ENCODE results near the gene IPO7. TPM values are rescaled to one million over a fixed set of nuclear protein-coding genes. Genes with fewer than 3 reads are reported as not detected.

The IPO7 gene
- total RNA-seq, 1 experiment from 2014 or later, result 205 TPM

GRCh38 chr11:9351321-9351881 is 33.1 kb upstream of the IPO7 start:
- no peak for TF ChIP-seq CTCF (conservative IDR thresholded peaks at IDR 0.05)
- no peak overlapping the region for H4K5ac ChIP-seq (ENCODE audit: insufficient read length, low read depth, low read length)
- H2BK12ac ChIP-seq (ENCODE audit: insufficient read length, low read depth, low read length), result no peak overlapping the region
- H4K8ac ChIP-seq (replicated peaks; ENCODE audit: insufficient read length, low read depth, low read length), result no peak overlapping the region
- no peak overlapping the region for H2BK20ac ChIP-seq (ENCODE audit: low read depth, low read length, poor library complexity, severe bottlenecking)
- no peak overlapping the region for H3K56ac ChIP-seq (ENCODE audit: insufficient read length, low read depth, low read length)
- H3K79me2 ChIP-seq (ENCODE audit: insufficient read depth, low read length), result no peaks in the 10 kb centered on the region
- Mint-ChIP-seq H3K27ac (no peak overlapping the region; a peak in 1 of 7 replicates), H3K9me3 (no peaks in the 10 kb centered on the region), H3K27me3 (ENCODE audit: low read depth) (no peaks in the 10 kb centered on the region; the same call in 1 of the 2 replicates), H3K4me3 (no peak overlapping the region), H3K4me1 (peaks cover 25 to 26% of the 10 kb centered on the region in 2 experiments), H3K36me3 (ENCODE audit: insufficient read depth in 1 of 3, low read depth in 3 of 3) (no peaks in the 10 kb centered on the region; a peak in 1 of 7 replicates)
- H3K27me3 ChIP-seq (ENCODE audit: insufficient read depth, low read length), result no peaks in the 10 kb centered on the region; the same call in 1 of the 2 replicates
- H3K4me2 ChIP-seq (ENCODE audit: insufficient read depth, insufficient read length, low read length), result no peak overlapping the region
- no peak overlapping the region for H3K9ac ChIP-seq (ENCODE audit: extremely low read depth, insufficient read length, low read length)
- H3K18ac ChIP-seq (ENCODE audit: insufficient read length, low read depth, low read length), result no peak overlapping the region
- no peaks in the 10 kb centered on the region for H3K23me2 ChIP-seq (ENCODE audit: insufficient read length, low read depth, low read length, poor library complexity, severe bottlenecking)
- no peak overlapping the region for H2AK5ac ChIP-seq (ENCODE audit: insufficient read length, low read length)
- DNase-seq, result no peak
- no peak overlapping the region for H2BK5ac ChIP-seq (ENCODE audit: insufficient read length, low read length)
- H3K23ac ChIP-seq (ENCODE audit: insufficient read length, low read depth, low read length), result no peak overlapping the region
- H3K4ac ChIP-seq (ENCODE audit: low read depth, low read length), result no peak overlapping the region
- H3K9me3 ChIP-seq (ENCODE audit: control insufficient read depth, low read depth, low read length), result no peaks in the 10 kb centered on the region
- no peak overlapping the region for H3T11ph ChIP-seq (ENCODE audit: low read length)
- H4K91ac ChIP-seq (ENCODE audit: insufficient read length, low read depth, low read length), result no peak overlapping the region
- no CpG with 5 or more reads among the region's 6 CpGs for WGBS (ENCODE audit: extremely low coverage, insufficient read length, low lambda C conversion rate)
- H3K79me1 ChIP-seq (ENCODE audit: insufficient read depth, low read depth, low read length, poor library complexity, severe bottlenecking), result no peaks in the 10 kb centered on the region
- H2AFZ ChIP-seq (ENCODE audit: low read length), result no peak overlapping the region
- H4K20me1 ChIP-seq (ENCODE audit: control insufficient read depth, insufficient read depth, insufficient read length), result no peaks in the 10 kb centered on the region
- peaks cover 2% of the 10 kb centered on the region for H3K4me1 ChIP-seq (ENCODE audit: insufficient read depth, low read length)
- H3K27ac ChIP-seq (ENCODE audit: insufficient read length, low read depth, low read length), result no peak overlapping the region
- H3K14ac ChIP-seq (ENCODE audit: insufficient read depth, low read length), result no peak overlapping the region
- H2BK120ac ChIP-seq (ENCODE audit: low read depth, low read length, poor library complexity, severe bottlenecking), result no peak overlapping the region
- no peak overlapping the region for H2BK15ac ChIP-seq (ENCODE audit: low read depth, low read length)
